Effector memory CD8-positive, alpha-beta T cell (primary cell): Measurements from ENCODE around the gene COA6.

ENCODE experiments used
- ATAC-seq: fragments of 150-1000 bp; cut with Tn5 transposase; replicated peaks from 2 replicates; pipeline ENCODE4 v1.10.0; 2021; ENCODE audit warnings: mild to moderate bottlenecking, moderate library complexity
- DNase-seq, 3 experiments: peaks; one replicate each; pipeline ENCODE4 v3.0.0; 2021
- H3K27ac Mint-ChIP-seq, 2 donors: one replicate each; pipeline ENCODE4 v1.8.0; 2022; ENCODE audit warnings: mild to moderate bottlenecking in 2 of 2, mixed read lengths in 2 of 2, moderate library complexity in 2 of 2
- H3K27me3 Mint-ChIP-seq, 2 donors: one replicate each; pipeline ENCODE4 v1.8.0; 2022; ENCODE audit warnings: mixed read lengths in 2 of 2
- H3K36me3 Mint-ChIP-seq: one replicate; pipeline ENCODE4 v1.8.0; 2022; ENCODE audit warnings: mild to moderate bottlenecking, moderate library complexity, mixed read lengths; ENCODE audit not compliant: insufficient read depth
- H3K4me1 Mint-ChIP-seq, 2 donors: one replicate each; pipeline ENCODE4 v1.8.0; 2022; ENCODE audit warnings: low read depth in 2 of 2, mixed read lengths in 2 of 2
- H3K4me3 Mint-ChIP-seq, 2 donors: one replicate each; pipeline ENCODE4 v1.8.0; 2022; ENCODE audit warnings: mild to moderate bottlenecking in 2 of 2, mixed read lengths in 2 of 2, moderate library complexity in 2 of 2
- H3K9me3 Mint-ChIP-seq, 2 donors: one replicate each; pipeline ENCODE4 v1.8.0; 2022; ENCODE audit warnings: mixed read lengths in 2 of 2

Gene COA6

GRCh38 chr1:234405676-234406075, 32.4 kb downstream of the COA6 start:
- Mint-ChIP-seq H3K4me3 (no peak overlapping the region), H3K27ac (no peak overlapping the region), H3K36me3 (peaks cover 8% of the 10 kb centered on the region), H3K4me1 (peaks cover 11 to 20% of the 10 kb centered on the region in 2 donors), H3K9me3 (no peaks in the 10 kb centered on the region), H3K27me3 (no peaks in the 10 kb centered on the region)
- ATAC-seq (no peak), DNase-seq (no peak)

GRCh38 chr1:234406871-234407270, 33.6 kb downstream of the COA6 start:
- H3K4me1 Mint-ChIP-seq: peaks cover 3 to 8% of the 10 kb centered on the region in 2 donors
- H3K36me3 Mint-ChIP-seq: peaks cover 12% of the 10 kb centered on the region
- DNase-seq (no peak), ATAC-seq (no peak)
- no peaks in the 10 kb centered on the region for H3K9me3 Mint-ChIP-seq
- no peak overlapping the region for H3K4me3 Mint-ChIP-seq
- H3K27me3 Mint-ChIP-seq: no peaks in the 10 kb centered on the region
- H3K27ac Mint-ChIP-seq: peak overlapping the region in 1 of 2 donors; percentile 31

- peak; percentile 63 for ATAC-seq
- no peaks in the 10 kb centered on the region for H3K27me3 Mint-ChIP-seq
- no peak overlapping the region for H3K4me3 Mint-ChIP-seq
- H3K27ac Mint-ChIP-seq: no peak overlapping the region
- DNase-seq: no peak
- H3K36me3 Mint-ChIP-seq: peaks cover 12% of the 10 kb centered on the region
- no peaks in the 10 kb centered on the region for H3K9me3 Mint-ChIP-seq
- H3K4me1 Mint-ChIP-seq: no peaks in the 10 kb centered on the region
Measured at GRCh38 chr1:234408757-234409156, 35.5 kb downstream of the COA6 start.

- no peak overlapping the region for H3K4me3 Mint-ChIP-seq
- no peaks in the 10 kb centered on the region for H3K9me3 Mint-ChIP-seq
- H3K36me3 Mint-ChIP-seq: peaks cover 12% of the 10 kb centered on the region
- H3K27ac Mint-ChIP-seq: no peak overlapping the region
- ATAC-seq: peak; percentile 35
- H3K4me1 Mint-ChIP-seq: no peaks in the 10 kb centered on the region
- DNase-seq: no peak
- no peaks in the 10 kb centered on the region for H3K27me3 Mint-ChIP-seq
Measured at GRCh38 chr1:234409328-234409727, 36.1 kb downstream of the COA6 start.

GRCh38 chr1:234412830-234413229, 39.6 kb downstream of the COA6 start:
- ATAC-seq (no peak), DNase-seq (no peak)
- no peaks in the 10 kb centered on the region for H3K4me1 Mint-ChIP-seq
- no peaks in the 10 kb centered on the region for H3K9me3 Mint-ChIP-seq
- peaks cover 18% of the 10 kb centered on the region for H3K36me3 Mint-ChIP-seq
- H3K27ac Mint-ChIP-seq: no peak overlapping the region
- H3K27me3 Mint-ChIP-seq: no peaks in the 10 kb centered on the region
- H3K4me3 Mint-ChIP-seq: no peak overlapping the region

- H3K27me3 Mint-ChIP-seq: no peaks in the 10 kb centered on the region
- H3K36me3 Mint-ChIP-seq: peaks cover 22% of the 10 kb centered on the region
- no peak overlapping the region for H3K4me3 Mint-ChIP-seq
Measured at GRCh38 chr1:234413485-234413884, 40.2 kb downstream of the COA6 start.

GRCh38 chr1:234413990-234414389, 40.7 kb downstream of the COA6 start:
- Mint-ChIP-seq H3K4me1 (no peaks in the 10 kb centered on the region), H3K27me3 (no peaks in the 10 kb centered on the region), H3K27ac (no peak overlapping the region), H3K36me3 (peaks cover 22% of the 10 kb centered on the region), H3K4me3 (no peak overlapping the region), H3K9me3 (no peaks in the 10 kb centered on the region)
- DNase-seq (no peak), ATAC-seq (no peak)

More at GRCh38 chr1:234413485-234413884, 40.2 kb downstream of the COA6 start:
- Mint-ChIP-seq H3K9me3 (no peaks in the 10 kb centered on the region), H3K27ac (no peak overlapping the region), H3K4me1 (no peaks in the 10 kb centered on the region)
- DNase-seq: no peak
- no peak for ATAC-seq

GRCh38 chr1:234427950-234428646, 54.8 kb downstream of the COA6 start:
- H3K27me3 Mint-ChIP-seq: no peaks in the 10 kb centered on the region
- H3K27ac Mint-ChIP-seq: no peak overlapping the region
- no peaks in the 10 kb centered on the region for H3K9me3 Mint-ChIP-seq
- no peak overlapping the region for H3K4me3 Mint-ChIP-seq
- peaks cover 63% of the 10 kb centered on the region for H3K36me3 Mint-ChIP-seq
- H3K4me1 Mint-ChIP-seq: peaks cover 0 to 2% of the 10 kb centered on the region in 2 donors
- DNase-seq (no peak), ATAC-seq (no peak)

- H3K36me3 Mint-ChIP-seq: peaks cover 55% of the 10 kb centered on the region
- no peaks in the 10 kb centered on the region for H3K9me3 Mint-ChIP-seq
- H3K27me3 Mint-ChIP-seq: no peaks in the 10 kb centered on the region
- no peak overlapping the region for H3K4me3 Mint-ChIP-seq
- no peaks in the 10 kb centered on the region for H3K4me1 Mint-ChIP-seq
- peak overlapping the region in 1 of 2 donors; percentile 9 for H3K27ac Mint-ChIP-seq
- ATAC-seq (no peak), DNase-seq (no peak)
Measured at GRCh38 chr1:234429434-234429806, 56.2 kb downstream of the COA6 start.

- ATAC-seq: no peak
- Mint-ChIP-seq H3K9me3 (no peaks in the 10 kb centered on the region), H3K4me1 (no peaks in the 10 kb centered on the region), H3K27me3 (no peaks in the 10 kb centered on the region), H3K4me3 (no peak overlapping the region), H3K36me3 (peaks cover 42% of the 10 kb centered on the region), H3K27ac (peak overlapping the region in 1 of 2 donors; percentile 9)
- DNase-seq: no peak
Measured at GRCh38 chr1:234430691-234431090, 57.4 kb downstream of the COA6 start.

GRCh38 chr1:234431255-234431654, 58.0 kb downstream of the COA6 start:
- no peaks in the 10 kb centered on the region for H3K4me1 Mint-ChIP-seq
- peaks cover 38% of the 10 kb centered on the region for H3K36me3 Mint-ChIP-seq
- H3K9me3 Mint-ChIP-seq: no peaks in the 10 kb centered on the region
- no peaks in the 10 kb centered on the region for H3K27me3 Mint-ChIP-seq
- ATAC-seq (no peak), DNase-seq (no peak)
- H3K27ac Mint-ChIP-seq: no peak overlapping the region
- H3K4me3 Mint-ChIP-seq: no peak overlapping the region

GRCh38 chr1:234433563-234434285, 60.5 kb downstream of the COA6 start:
- Mint-ChIP-seq H3K27me3 (no peaks in the 10 kb centered on the region), H3K4me1 (no peaks in the 10 kb centered on the region), H3K36me3 (peaks cover 20% of the 10 kb centered on the region), H3K9me3 (no peaks in the 10 kb centered on the region), H3K4me3 (no peak overlapping the region), H3K27ac (peak overlapping the region in 1 of 2 donors; percentile 47)
- no peak for ATAC-seq
- DNase-seq: no peak
